ENCODE results near the gene TEN1.
A peak's percentile ranks its signal among the peaks of the same experiment; 100 is the strongest.

The TEN1 gene

DNA sequence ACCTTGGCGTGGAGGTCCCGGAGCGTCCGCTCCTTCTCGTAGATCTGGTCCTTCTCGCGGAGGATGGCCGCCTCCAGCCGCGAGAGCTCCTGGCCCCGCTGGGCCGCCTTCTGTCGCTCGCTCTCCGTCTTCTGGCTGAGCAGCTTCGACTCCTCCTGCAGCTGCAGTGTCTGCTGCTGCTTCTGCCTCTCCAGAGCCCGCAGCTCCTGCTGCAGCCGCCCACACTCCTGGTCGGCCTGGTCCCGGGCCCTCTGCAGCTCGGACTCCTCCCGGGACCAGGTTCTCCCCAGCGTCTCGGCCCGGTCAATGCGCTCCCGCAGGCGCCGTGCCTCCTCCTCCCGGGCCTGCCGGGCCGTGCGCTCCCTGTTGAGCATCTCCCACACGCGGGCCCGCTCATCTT lies 29.2 kb downstream of the TEN1 start:
- no peak for DNase-seq (ENCODE audit: low spot score)
- H2BK120ac ChIP-seq (ENCODE audit: low read depth, low read length) = no peak overlapping the region
- H4K8ac ChIP-seq (ENCODE audit: low read depth, low read length) = no peak overlapping the region
- H3K4me3 ChIP-seq (ENCODE audit: low read length in 2 of 2) = no peak overlapping the region
- H4K91ac ChIP-seq (ENCODE audit: low read depth, low read length, poor library complexity) = no peak overlapping the region
- H2BK15ac ChIP-seq (ENCODE audit: low read length) = no peak overlapping the region
- H2AFZ ChIP-seq (ENCODE audit: low read length) = no peak overlapping the region
- H3K36me3 ChIP-seq (replicated peaks in 1 of 2; ENCODE audit: control insufficient read depth in 2 of 2, insufficient read depth in 2 of 2, low read length in 2 of 2) = peaks cover 0 to 3% of the 10 kb centered on the region in 2 donors
- no peak overlapping the region for H3K4ac ChIP-seq (ENCODE audit: low read length)
- H3K9me3 ChIP-seq (replicated peaks in 1 of 2; ENCODE audit: control insufficient read depth in 2 of 2, insufficient read depth in 1 of 2, low read depth in 1 of 2, low read length in 2 of 2) = no peaks in the 10 kb centered on the region
- H3K27ac ChIP-seq (replicated peaks; ENCODE audit: low read length) = no peak overlapping the region
- no peak overlapping the region for H3K14ac ChIP-seq (ENCODE audit: low read length)
- no peak overlapping the region for H2BK5ac ChIP-seq (ENCODE audit: low read length)
- no peak overlapping the region for H2BK12ac ChIP-seq (ENCODE audit: low read length)
- peaks cover 0 to 4% (median 0%) of the 10 kb centered on the region in 3 experiments for H3K27me3 ChIP-seq (ENCODE audit: control insufficient read depth in 3 of 3, insufficient read depth in 3 of 3, low read depth in 1 of 3, low read length in 3 of 3)
- no peaks in the 10 kb centered on the region for H3K4me1 ChIP-seq (ENCODE audit: control insufficient read depth in 2 of 2, insufficient read depth in 1 of 2, low read depth in 1 of 2, low read length in 2 of 2)
- no peak overlapping the region for H3K18ac ChIP-seq (ENCODE audit: low read length)
- peak overlapping the region; percentile 46 for H2AK5ac ChIP-seq (ENCODE audit: low read depth, low read length)
- WGBS, 2 donors (ENCODE audit: extremely low coverage in 2 of 2, insufficient read length in 2 of 2, insufficient replicate concordance in 1 of 2) = no CpG with 5 or more reads among the region's 36 CpGs
- no peak overlapping the region for H3K9ac ChIP-seq (ENCODE audit: low read depth, low read length, poor library complexity)
- no peaks in the 10 kb centered on the region for H3K79me1 ChIP-seq (ENCODE audit: low read depth, low read length)
- no peak overlapping the region for H3K4me2 ChIP-seq (ENCODE audit: insufficient read depth, low read length, poor library complexity, severe bottlenecking)
- peak overlapping the region; percentile 55 for H3K23ac ChIP-seq (ENCODE audit: low read depth, low read length, poor library complexity)

DNA sequence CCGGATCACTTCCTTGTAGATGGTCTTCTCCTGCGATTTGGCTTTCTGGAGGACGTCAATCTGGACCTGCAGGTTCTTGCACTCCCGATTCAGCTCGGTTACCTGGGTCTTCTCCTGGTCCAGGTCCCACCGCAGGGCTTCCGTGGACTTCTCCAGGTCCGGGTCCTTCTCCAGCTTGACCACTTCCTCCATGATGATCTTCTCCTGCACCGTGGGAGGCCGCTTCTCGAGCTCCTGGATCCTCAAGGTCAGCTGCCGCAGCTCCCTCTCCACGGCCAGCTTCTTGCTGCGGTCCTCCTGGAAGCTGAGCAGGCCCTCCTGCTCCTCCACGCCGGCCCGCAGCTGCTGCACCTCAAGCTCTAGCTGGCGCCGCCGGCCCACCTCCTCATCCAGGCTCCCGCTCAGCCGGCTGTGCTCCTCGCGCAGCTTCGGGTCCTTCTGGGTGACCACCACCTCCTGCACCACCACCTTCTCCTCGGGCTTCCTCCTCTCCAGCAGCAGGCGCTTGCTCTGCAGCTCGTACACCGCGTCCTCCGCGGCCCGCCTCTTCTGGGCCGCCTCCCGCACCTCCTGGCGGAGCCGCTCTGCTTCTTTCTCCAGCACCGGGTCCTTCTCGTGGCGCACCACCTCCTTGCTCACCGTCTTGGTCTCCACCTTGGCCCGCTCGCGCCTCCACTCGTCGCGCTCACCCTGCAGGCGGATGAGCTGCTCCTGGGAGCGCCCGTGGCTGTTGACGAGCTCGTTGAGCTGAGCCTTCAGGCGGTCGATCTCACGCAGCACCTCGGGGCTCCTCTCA lies 29.8 kb downstream of the TEN1 start:
- Histone ChIP-seq H3K9me3 (replicated peaks in 1 of 2; ENCODE audit: control insufficient read depth in 2 of 2, insufficient read depth in 1 of 2, low read depth in 1 of 2, low read length in 2 of 2) (no peaks in the 10 kb centered on the region), H3K4ac (ENCODE audit: low read length) (no peak overlapping the region), H4K91ac (ENCODE audit: low read depth, low read length, poor library complexity) (no peak overlapping the region), H3K4me1 (ENCODE audit: control insufficient read depth in 2 of 2, insufficient read depth in 1 of 2, low read depth in 1 of 2, low read length in 2 of 2) (peaks cover 0 to 4% of the 10 kb centered on the region in 2 donors), H3K79me1 (ENCODE audit: low read depth, low read length) (no peaks in the 10 kb centered on the region), H3K27me3 (ENCODE audit: control insufficient read depth in 3 of 3, insufficient read depth in 3 of 3, low read depth in 1 of 3, low read length in 3 of 3) (peaks cover 0 to 4% (median 0%) of the 10 kb centered on the region in 3 experiments), H3K23ac (ENCODE audit: low read depth, low read length, poor library complexity) (peak overlapping the region; percentile 55), H2BK120ac (ENCODE audit: low read depth, low read length) (no peak overlapping the region), H2AFZ (ENCODE audit: low read length) (no peak overlapping the region), H3K27ac (replicated peaks; ENCODE audit: low read length) (no peak overlapping the region), H3K14ac (ENCODE audit: low read length) (peak overlapping the region; percentile 47), H3K9ac (ENCODE audit: low read depth, low read length, poor library complexity) (no peak overlapping the region), H3K18ac (ENCODE audit: low read length) (no peak overlapping the region), H2BK15ac (ENCODE audit: low read length) (no peak overlapping the region), H3K36me3 (replicated peaks in 1 of 2; ENCODE audit: control insufficient read depth in 2 of 2, insufficient read depth in 2 of 2, low read length in 2 of 2) (peaks cover 0 to 3% of the 10 kb centered on the region in 2 donors), H2AK5ac (ENCODE audit: low read depth, low read length) (peak overlapping the region; percentile 46), H3K4me2 (ENCODE audit: insufficient read depth, low read length, poor library complexity, severe bottlenecking) (no peak overlapping the region), H4K8ac (ENCODE audit: low read depth, low read length) (no peak overlapping the region), H3K4me3 (ENCODE audit: low read length in 2 of 2) (no peak overlapping the region), H2BK12ac (ENCODE audit: low read length) (peak overlapping the region; percentile 19), H2BK5ac (ENCODE audit: low read length) (no peak overlapping the region)
- WGBS, 2 donors (ENCODE audit: extremely low coverage in 2 of 2, insufficient read length in 2 of 2, insufficient replicate concordance in 1 of 2) = no CpG with 5 or more reads among the region's 56 CpGs
- DNase-seq (ENCODE audit: low spot score) = no peak

DNA sequence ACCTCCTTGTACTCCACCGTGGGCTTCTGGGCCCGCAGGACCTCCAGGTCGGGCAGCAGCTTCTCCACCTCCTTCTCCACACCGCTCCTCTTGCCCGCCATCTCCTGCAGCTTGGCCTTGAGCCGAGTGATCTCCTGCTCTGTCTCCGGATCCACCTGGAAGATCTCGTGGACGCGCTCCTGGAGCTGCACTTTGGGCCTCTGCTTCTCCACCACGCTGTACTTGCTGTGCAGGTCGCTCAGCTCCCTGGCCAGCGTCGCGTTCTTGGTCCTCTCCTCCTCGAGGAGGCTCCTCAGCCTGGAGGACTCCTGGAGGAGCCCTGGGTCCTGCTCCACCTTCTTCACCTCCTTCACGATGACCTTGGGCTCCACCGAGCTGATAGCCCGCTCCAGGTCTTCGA lies 30.4 kb downstream of the TEN1 start:
- Histone ChIP-seq H4K8ac (ENCODE audit: low read depth, low read length) (no peak overlapping the region), H3K4me3 (ENCODE audit: low read length in 2 of 2) (no peak overlapping the region), H3K14ac (ENCODE audit: low read length) (peak overlapping the region; percentile 47), H3K27me3 (ENCODE audit: control insufficient read depth in 3 of 3, insufficient read depth in 3 of 3, low read depth in 1 of 3, low read length in 3 of 3) (peaks cover 0 to 6% (median 0%) of the 10 kb centered on the region in 3 experiments), H4K91ac (ENCODE audit: low read depth, low read length, poor library complexity) (no peak overlapping the region), H2AFZ (ENCODE audit: low read length) (no peak overlapping the region), H3K79me1 (ENCODE audit: low read depth, low read length) (no peaks in the 10 kb centered on the region), H3K9ac (ENCODE audit: low read depth, low read length, poor library complexity) (peak overlapping the region; percentile 72), H2AK5ac (ENCODE audit: low read depth, low read length) (peak overlapping the region; percentile 50), H3K23ac (ENCODE audit: low read depth, low read length, poor library complexity) (no peak overlapping the region), H3K4ac (ENCODE audit: low read length) (no peak overlapping the region), H2BK12ac (ENCODE audit: low read length) (no peak overlapping the region), H3K4me2 (ENCODE audit: insufficient read depth, low read length, poor library complexity, severe bottlenecking) (no peak overlapping the region), H3K4me1 (ENCODE audit: control insufficient read depth in 2 of 2, insufficient read depth in 1 of 2, low read depth in 1 of 2, low read length in 2 of 2) (peaks cover 2 to 7% of the 10 kb centered on the region in 2 donors), H3K9me3 (replicated peaks in 1 of 2; ENCODE audit: control insufficient read depth in 2 of 2, insufficient read depth in 1 of 2, low read depth in 1 of 2, low read length in 2 of 2) (no peaks in the 10 kb centered on the region), H3K36me3 (replicated peaks in 1 of 2; ENCODE audit: control insufficient read depth in 2 of 2, insufficient read depth in 2 of 2, low read length in 2 of 2) (peaks cover 0 to 1% of the 10 kb centered on the region in 2 donors), H2BK5ac (ENCODE audit: low read length) (no peak overlapping the region), H2BK120ac (ENCODE audit: low read depth, low read length) (no peak overlapping the region), H2BK15ac (ENCODE audit: low read length) (no peak overlapping the region), H3K27ac (replicated peaks; ENCODE audit: low read length) (no peak overlapping the region), H3K18ac (ENCODE audit: low read length) (no peak overlapping the region)
- no CpG with 5 or more reads among the region's 20 CpGs for WGBS, 2 donors (ENCODE audit: extremely low coverage in 2 of 2, insufficient read length in 2 of 2, insufficient replicate concordance in 1 of 2)
- DNase-seq (ENCODE audit: low spot score) = no peak

DNA sequence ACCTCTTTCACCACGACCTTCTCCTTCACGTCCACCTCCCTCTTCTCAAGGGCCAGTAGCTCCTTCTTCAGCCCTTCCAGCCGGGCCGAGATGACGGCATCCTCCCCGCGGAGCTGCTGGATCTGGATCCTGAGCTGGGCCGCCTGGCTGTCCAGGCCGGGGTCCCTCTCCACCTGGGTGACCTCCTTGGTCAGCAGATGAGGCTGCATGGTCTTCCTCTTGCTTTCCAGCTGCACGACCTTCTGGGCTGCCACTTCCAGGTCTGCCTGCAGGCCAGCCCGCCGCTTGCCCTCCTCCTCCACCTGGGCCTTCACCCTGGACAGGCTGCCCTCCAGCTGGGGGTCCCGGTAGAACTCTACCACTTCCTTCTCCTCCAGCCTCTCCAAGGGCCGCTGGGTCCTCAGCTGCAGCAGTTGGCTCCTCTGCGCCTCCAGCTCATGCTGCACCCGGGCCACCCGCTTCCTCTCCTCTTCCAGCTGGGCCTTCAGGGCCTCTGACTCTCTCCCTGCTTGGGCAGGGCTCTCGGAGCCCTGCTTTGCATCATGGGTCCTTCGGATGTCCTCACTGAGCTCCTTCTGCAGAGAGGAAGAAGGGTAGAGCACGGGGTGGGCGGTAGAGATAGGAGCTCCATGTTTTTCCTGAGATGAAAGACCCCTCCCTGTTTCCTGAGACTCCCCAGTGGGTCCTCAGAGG lies 31.1 kb downstream of the TEN1 start:
- no peaks in the 10 kb centered on the region for H3K79me1 ChIP-seq (ENCODE audit: low read depth, low read length)
- peak overlapping the region; percentile 49 for H3K18ac ChIP-seq (ENCODE audit: low read length)
- H3K9ac ChIP-seq (ENCODE audit: low read depth, low read length, poor library complexity) = peak overlapping the region; percentile 72
- no peak overlapping the region for H2AFZ ChIP-seq (ENCODE audit: low read length)
- H2AK5ac ChIP-seq (ENCODE audit: low read depth, low read length) = peak overlapping the region; percentile 50
- peaks cover 2 to 7% of the 10 kb centered on the region in 2 donors for H3K4me1 ChIP-seq (ENCODE audit: control insufficient read depth in 2 of 2, insufficient read depth in 1 of 2, low read depth in 1 of 2, low read length in 2 of 2)
- no peaks in the 10 kb centered on the region for H3K9me3 ChIP-seq (replicated peaks in 1 of 2; ENCODE audit: control insufficient read depth in 2 of 2, insufficient read depth in 1 of 2, low read depth in 1 of 2, low read length in 2 of 2)
- H2BK15ac ChIP-seq (ENCODE audit: low read length) = peak overlapping the region; percentile 68
- H2BK5ac ChIP-seq (ENCODE audit: low read length) = no peak overlapping the region
- H3K4me3 ChIP-seq (ENCODE audit: low read length in 2 of 2) = no peak overlapping the region
- peak overlapping the region; percentile 54 for H3K4ac ChIP-seq (ENCODE audit: low read length)
- H3K23ac ChIP-seq (ENCODE audit: low read depth, low read length, poor library complexity) = peak overlapping the region; percentile 69
- peak overlapping the region; percentile 77 for H3K14ac ChIP-seq (ENCODE audit: low read length)
- H4K91ac ChIP-seq (ENCODE audit: low read depth, low read length, poor library complexity) = no peak overlapping the region
- no peak overlapping the region for H3K4me2 ChIP-seq (ENCODE audit: insufficient read depth, low read length, poor library complexity, severe bottlenecking)
- no peak for DNase-seq (ENCODE audit: low spot score)
- peak overlapping the region; percentile 67 for H2BK12ac ChIP-seq (ENCODE audit: low read length)
- H2BK120ac ChIP-seq (ENCODE audit: low read depth, low read length) = no peak overlapping the region
- H3K27ac ChIP-seq (replicated peaks; ENCODE audit: low read length) = no peak overlapping the region
- H3K27me3 ChIP-seq (ENCODE audit: control insufficient read depth in 3 of 3, insufficient read depth in 3 of 3, low read depth in 1 of 3, low read length in 3 of 3) = peaks cover 0 to 11% (median 0%) of the 10 kb centered on the region in 3 experiments
- no peaks in the 10 kb centered on the region for H3K36me3 ChIP-seq (replicated peaks in 1 of 2; ENCODE audit: control insufficient read depth in 2 of 2, insufficient read depth in 2 of 2, low read length in 2 of 2)
- no CpG with 5 or more reads among the region's 21 CpGs for WGBS, 2 donors (ENCODE audit: extremely low coverage in 2 of 2, insufficient read length in 2 of 2, insufficient replicate concordance in 1 of 2)
- H4K8ac ChIP-seq (ENCODE audit: low read depth, low read length) = peak overlapping the region; percentile 55
